Measurements from ENCODE around the gene ARMH4. TPM values are rescaled to one million over a fixed set of nuclear protein-coding genes. Genes with fewer than 3 reads are reported as not detected.

ARMH4 gene
- total RNA-seq, 1 donor from 2014 or later: 2.3 TPM

DNA sequence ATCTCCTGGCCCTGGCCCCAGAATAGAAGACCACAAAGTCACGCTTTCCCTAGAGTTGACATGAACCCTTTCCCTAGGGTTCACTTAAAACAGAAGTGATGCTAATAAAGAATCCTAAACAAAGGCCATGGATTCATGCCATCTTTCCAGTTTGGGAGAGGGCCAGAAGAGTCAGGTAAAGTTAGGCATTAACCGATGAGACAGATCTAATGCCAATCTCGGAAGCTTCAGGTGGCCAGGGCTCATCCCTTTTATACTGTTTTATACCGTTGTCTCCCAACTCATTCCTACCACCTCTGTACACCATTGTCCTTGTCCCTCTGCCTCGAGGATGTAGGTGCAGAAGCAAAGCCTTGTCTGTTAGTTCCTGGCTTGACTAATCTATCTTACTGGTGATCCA is 25.1 kb upstream of the ARMH4 start:
- no peak overlapping the region for H3K27ac ChIP-seq
- intact Hi-C loops (cut with DNase I): no loop called here
- no peak for ATAC-seq

DNA sequence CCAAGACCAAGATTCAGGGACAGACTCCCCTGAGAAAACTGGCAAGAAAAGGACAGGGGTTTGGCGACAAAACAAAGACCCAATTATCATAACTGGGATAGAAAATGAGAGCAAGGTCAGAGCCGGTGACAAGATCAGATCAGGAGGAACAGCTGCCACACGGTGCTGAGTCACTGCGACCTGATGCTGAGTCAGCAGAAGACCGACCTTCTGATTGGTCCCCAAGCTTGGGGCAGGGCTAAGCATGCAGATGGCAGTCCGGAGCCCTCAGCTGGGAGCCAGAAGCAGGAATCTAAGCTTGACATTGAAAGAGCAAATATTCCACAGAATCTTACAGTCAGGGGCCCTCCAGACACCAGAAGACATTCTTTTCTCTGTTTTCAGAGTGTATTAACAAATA is 19.1 kb upstream of the ARMH4 start:
- Histone ChIP-seq H3K27me3 (no peaks in the 10 kb centered on the region), H3K9me3 (no peaks in the 10 kb centered on the region), H3K36me3 (no peaks in the 10 kb centered on the region), H3K27ac (no peak overlapping the region), H3K4me1 (no peaks in the 10 kb centered on the region), H3K4me3 (no peak overlapping the region)
- intact Hi-C loops (cut with DNase I): no loop called here
- DNase-seq (peak; percentile 82), ATAC-seq (peak; percentile 94)
- TF ChIP-seq, protein P1, sequence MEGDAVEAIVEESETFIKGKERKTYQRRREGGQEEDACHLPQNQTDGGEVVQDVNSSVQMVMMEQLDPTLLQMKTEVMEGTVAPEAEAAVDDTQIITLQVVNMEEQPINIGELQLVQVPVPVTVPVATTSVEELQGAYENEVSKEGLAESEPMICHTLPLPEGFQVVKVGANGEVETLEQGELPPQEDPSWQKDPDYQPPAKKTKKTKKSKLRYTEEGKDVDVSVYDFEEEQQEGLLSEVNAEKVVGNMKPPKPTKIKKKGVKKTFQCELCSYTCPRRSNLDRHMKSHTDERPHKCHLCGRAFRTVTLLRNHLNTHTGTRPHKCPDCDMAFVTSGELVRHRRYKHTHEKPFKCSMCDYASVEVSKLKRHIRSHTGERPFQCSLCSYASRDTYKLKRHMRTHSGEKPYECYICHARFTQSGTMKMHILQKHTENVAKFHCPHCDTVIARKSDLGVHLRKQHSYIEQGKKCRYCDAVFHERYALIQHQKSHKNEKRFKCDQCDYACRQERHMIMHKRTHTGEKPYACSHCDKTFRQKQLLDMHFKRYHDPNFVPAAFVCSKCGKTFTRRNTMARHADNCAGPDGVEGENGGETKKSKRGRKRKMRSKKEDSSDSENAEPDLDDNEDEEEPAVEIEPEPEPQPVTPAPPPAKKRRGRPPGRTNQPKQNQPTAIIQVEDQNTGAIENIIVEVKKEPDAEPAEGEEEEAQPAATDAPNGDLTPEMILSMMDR (IDR thresholded peaks at IDR 0.05): no peak

More for the DNA sequence above, 25.1 kb upstream of the ARMH4 start:
- Histone ChIP-seq H3K27me3 (no peaks in the 10 kb centered on the region), H3K36me3 (no peaks in the 10 kb centered on the region), H3K4me1 (no peaks in the 10 kb centered on the region), H3K9me3 (no peaks in the 10 kb centered on the region), H3K4me3 (no peak overlapping the region)
- DNase-seq: no peak
- TF ChIP-seq, protein P1 (IDR thresholded peaks at IDR 0.05): no peak

DNA sequence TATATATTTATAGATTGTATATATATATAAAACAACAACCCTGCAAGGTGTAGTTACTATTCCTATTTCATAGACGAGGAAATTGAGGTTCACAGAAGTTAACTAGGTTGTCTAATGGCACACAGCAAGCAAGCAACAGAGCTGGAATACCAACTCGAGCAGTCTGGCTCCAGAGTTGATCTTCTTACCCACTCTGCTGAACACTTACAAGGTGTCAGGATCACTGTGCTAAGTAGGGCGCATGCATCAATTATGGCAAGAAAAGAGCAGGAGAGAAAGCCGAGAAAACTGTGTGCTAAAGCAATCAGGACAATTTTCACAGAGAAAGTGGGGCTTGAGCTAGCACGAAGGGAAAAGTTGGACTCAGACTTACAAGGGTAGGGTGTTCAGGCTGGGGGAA is 15.9 kb upstream of the ARMH4 start:
- Histone ChIP-seq H3K27ac (no peak overlapping the region), H3K9me3 (no peaks in the 10 kb centered on the region), H3K27me3 (no peaks in the 10 kb centered on the region), H3K36me3 (no peaks in the 10 kb centered on the region), H3K4me1 (no peaks in the 10 kb centered on the region), H3K4me3 (no peak overlapping the region)
- TF ChIP-seq, protein P1 (IDR thresholded peaks at IDR 0.05): no peak
- intact Hi-C loops (cut with DNase I): no loop called here
- DNase-seq (no peak), ATAC-seq (no peak)

DNA sequence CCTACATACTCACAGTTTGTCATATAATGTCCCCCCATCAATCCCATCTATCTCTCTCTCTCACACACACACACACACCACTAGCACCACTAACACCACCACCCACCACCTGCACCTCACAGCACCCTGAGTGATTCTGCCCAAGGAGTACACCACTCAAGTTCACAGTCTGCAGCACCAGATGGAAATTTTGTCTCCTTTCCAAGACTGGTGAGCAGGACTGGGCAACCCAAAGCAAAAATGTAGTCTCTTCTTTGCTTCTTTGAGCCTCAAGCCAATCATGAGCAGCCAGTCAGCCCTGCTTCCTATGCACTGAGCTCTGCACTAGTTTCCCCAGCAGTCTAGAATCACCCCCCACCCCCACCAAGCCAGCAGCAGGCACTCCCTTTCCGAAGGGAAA is 15.0 kb upstream of the ARMH4 start:
- no peaks in the 10 kb centered on the region for H3K4me1 ChIP-seq
- no peak for DNase-seq
- H3K36me3 ChIP-seq: no peaks in the 10 kb centered on the region
- TF ChIP-seq, protein P1 (IDR thresholded peaks at IDR 0.05): no peak
- H3K4me3 ChIP-seq: no peak overlapping the region
- intact Hi-C loops (cut with DNase I): no loop called here
- H3K9me3 ChIP-seq: no peaks in the 10 kb centered on the region
- H3K27ac ChIP-seq: no peak overlapping the region
- no peak for ATAC-seq
- H3K27me3 ChIP-seq: no peaks in the 10 kb centered on the region

DNA sequence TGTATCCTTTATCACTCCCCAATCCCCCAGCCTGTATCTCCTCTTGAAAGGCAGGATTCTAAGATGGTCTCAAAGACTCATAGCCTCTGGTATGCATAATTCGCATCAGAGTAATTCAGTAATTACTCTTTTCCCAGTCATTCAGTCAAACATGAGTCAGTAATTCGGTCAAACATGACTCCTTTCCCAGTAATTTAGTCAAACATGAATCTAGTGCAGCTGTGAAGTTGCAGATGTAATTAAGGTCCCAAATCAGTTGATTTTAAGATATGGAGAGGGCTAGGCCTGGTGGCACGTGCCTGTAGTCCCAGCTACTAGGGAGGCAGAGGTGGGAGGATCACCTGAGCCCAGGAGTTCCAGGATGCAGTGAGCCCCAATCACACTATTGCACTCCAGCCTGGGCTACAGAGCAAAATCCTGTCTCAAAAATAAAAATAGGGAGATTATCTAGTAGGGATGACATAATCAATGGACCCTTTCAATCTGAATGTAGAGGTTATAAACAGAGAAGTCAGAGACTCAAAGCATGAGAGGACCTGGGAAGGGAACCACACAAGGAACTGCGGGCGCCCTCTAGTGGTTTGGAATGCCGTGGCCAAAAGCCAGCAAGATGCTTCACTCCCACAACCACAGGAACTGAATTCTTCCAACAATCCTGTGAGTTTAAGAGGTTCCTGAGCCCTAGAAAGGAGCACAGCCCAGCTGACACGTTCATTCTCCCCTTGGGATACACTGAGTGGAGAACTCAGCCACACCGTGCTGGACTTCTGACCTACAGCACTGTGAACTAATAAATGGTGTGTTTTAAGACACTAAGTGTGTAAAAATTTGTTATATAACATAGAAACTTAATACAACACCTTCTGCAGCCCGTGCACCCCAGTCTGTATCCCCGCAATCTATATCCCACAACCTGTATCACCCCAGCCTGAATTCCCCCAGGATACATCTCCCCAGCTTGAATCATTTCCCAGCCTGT is 14.3 kb upstream of the ARMH4 start:
- DNase-seq (peak; percentile 90), ATAC-seq (peak; percentile 89)
- no peak overlapping the region for H3K4me3 ChIP-seq
- no peak overlapping the region for H3K27ac ChIP-seq
- TF ChIP-seq, protein P1 (IDR thresholded peaks at IDR 0.05): peak; percentile 97
- no peaks in the 10 kb centered on the region for H3K4me1 ChIP-seq
- no peaks in the 10 kb centered on the region for H3K36me3 ChIP-seq
- no peaks in the 10 kb centered on the region for H3K9me3 ChIP-seq
- no peaks in the 10 kb centered on the region for H3K27me3 ChIP-seq
- intact Hi-C loops (cut with DNase I): no loop called here

Measured in upper lobe of right lung (tissue), 1 donor.